BJ (cell line): ENCODE results near the gene RAB38. TPM values are rescaled to one million over a fixed set of nuclear protein-coding genes. Genes with fewer than 3 reads are reported as not detected.
A peak's percentile ranks its signal among the peaks of the same experiment; 100 is the strongest.

Experiments
- CTCF ChIA-PET: fragments of 350-600 bp; formaldehyde crosslinking; extraction: SDS; loops from one replicate; lab custom pipeline; 2021; ENCODE audit warnings: antibody characterized with exemption, inconsistent platforms; lab: Yijun Ruan, JAX
- POLR2A ChIA-PET: fragments of 300-600 bp; sonication (Branson Sonifier 250); formaldehyde crosslinking; extraction: SDS; loops from one replicate; lab custom pipeline; 2021; ENCODE audit warnings: antibody characterized with exemption; lab: Charles Lee
- DNase-seq: peaks from one replicate; pipeline ENCODE4 v3.0.0-alpha.2; 2011; ENCODE audit warnings: low read depth
- H3K27me3 ChIP-seq: 2 replicates; pipeline ENCODE4 v1.6.0; 2011; ENCODE audit warnings: low read length; ENCODE audit not compliant: control insufficient read depth, insufficient read depth
- H3K36me3 ChIP-seq: 2 replicates; pipeline ENCODE4 v1.5.1; 2011; ENCODE audit warnings: low read length; ENCODE audit not compliant: control insufficient read depth, insufficient read depth
- H3K4me3 ChIP-seq: 2 replicates; pipeline ENCODE4 v1.5.1; 2011; ENCODE audit warnings: low read depth, mild to moderate bottlenecking, control low read depth, low read length
- polyA plus RNA-seq: library from polyadenylated mRNA; depleted of rRNA; stranded (reverse); fragments of >200 nt; gene quantifications from 2 replicates; pipeline ENCODE4 v1.2.3, GENCODE V29; 2011
- TF ChIP-seq, protein P1 (sequence below): IDR thresholded peaks from 2 replicates; pipeline ENCODE4 v1.5.1; 2011; ENCODE audit warnings: low read depth, mild to moderate bottlenecking, control low read depth, inconsistent platforms, low read length, moderate library complexity; ENCODE audit not compliant: insufficient read depth

The RAB38 gene
- polyA plus RNA-seq, 1 experiment, result 4.9 TPM

DNA sequence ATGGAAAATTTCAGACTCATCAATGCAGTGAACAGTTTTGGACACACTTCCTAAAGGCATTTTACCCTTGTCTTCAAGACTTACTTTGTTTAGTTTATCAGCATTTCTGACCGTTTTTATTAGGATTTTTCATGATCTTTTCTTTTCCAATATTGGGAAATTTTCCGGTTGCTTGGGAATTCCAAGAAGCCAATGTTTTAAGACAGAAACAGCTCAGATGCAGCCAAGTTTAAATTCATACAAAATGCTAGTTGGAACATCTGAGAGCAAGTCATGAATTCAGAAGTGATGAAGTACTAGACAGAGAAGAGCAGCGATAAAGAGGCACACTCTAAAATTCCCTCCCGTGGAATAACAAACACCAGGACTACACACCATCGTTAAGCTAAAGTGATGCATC lies 68.6 kb downstream of the RAB38 start:
- H3K4me3 ChIP-seq, result no peak overlapping the region
- DNase-seq, result peak; percentile 30

DNA sequence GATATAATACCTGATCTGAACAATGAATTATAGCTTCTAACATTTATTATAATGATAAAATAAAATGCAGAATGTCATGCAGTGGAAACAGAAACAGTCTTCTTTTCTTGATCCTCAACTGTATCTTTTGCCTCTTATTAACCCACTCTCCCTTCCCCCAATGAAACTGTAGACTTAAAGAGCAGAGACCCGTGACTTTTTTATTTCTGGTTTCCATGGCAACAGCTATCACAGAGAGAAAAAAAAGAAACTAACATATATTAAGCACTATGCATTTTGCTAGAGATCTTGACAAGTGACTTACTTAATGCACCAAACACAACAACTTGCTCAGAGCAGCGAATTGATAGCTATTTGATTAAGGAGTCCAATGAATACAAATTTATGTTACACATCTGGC lies 69.3 kb downstream of the RAB38 start:
- TF ChIP-seq, protein P1, sequence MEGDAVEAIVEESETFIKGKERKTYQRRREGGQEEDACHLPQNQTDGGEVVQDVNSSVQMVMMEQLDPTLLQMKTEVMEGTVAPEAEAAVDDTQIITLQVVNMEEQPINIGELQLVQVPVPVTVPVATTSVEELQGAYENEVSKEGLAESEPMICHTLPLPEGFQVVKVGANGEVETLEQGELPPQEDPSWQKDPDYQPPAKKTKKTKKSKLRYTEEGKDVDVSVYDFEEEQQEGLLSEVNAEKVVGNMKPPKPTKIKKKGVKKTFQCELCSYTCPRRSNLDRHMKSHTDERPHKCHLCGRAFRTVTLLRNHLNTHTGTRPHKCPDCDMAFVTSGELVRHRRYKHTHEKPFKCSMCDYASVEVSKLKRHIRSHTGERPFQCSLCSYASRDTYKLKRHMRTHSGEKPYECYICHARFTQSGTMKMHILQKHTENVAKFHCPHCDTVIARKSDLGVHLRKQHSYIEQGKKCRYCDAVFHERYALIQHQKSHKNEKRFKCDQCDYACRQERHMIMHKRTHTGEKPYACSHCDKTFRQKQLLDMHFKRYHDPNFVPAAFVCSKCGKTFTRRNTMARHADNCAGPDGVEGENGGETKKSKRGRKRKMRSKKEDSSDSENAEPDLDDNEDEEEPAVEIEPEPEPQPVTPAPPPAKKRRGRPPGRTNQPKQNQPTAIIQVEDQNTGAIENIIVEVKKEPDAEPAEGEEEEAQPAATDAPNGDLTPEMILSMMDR, result no peak
- DNase-seq, result no peak
- no peaks in the 10 kb centered on the region for H3K27me3 ChIP-seq
- H3K4me3 ChIP-seq, result no peak overlapping the region
- ChIA-PET CTCF (interaction anchor here (1.2 to 1.6 kb wide), 3 partner anchors 125 to 438 kb away, joined by 3 to 6 read pairs (median 4); no protein-coding TSS in a partner anchor), POLR2A (no interaction called here)
- H3K36me3 ChIP-seq, result no peaks in the 10 kb centered on the region

More for the DNA sequence above, 68.6 kb downstream of the RAB38 start:
- POLR2A ChIA-PET, result no interaction called here
- no peaks in the 10 kb centered on the region for H3K36me3 ChIP-seq
- CTCF ChIA-PET, result interaction anchor here (1.2 to 1.6 kb wide), 2 partner anchors 125 to 436 kb away, joined by 3 to 6 read pairs; no protein-coding TSS in a partner anchor
- TF ChIP-seq, protein P1, result no peak
- H3K27me3 ChIP-seq, result no peaks in the 10 kb centered on the region

DNA sequence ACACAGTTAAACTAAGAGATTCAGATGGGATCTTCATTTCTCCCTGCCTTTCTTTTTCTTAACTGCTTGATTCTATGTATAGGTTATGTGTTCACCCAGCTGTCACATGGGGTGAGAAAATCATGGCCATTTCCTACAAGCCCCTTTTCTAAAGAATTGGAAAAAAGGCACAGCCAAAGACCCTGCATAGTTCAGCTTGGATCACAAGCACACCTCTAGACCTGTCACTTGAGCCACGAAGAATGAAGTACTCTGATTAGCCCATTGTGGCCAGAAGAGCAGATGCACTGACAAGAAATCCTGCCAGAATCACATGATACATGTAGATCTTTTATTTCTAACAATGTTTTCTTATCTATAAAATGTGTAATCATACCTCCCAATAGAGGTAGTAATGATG lies 69.7 kb downstream of the RAB38 start:
- CTCF ChIA-PET, result interaction anchor here (1.2 to 1.6 kb wide), 3 partner anchors 126 to 439 kb away, joined by 3 to 6 read pairs (median 4); no protein-coding TSS in a partner anchor
- no peak overlapping the region for H3K4me3 ChIP-seq
- H3K36me3 ChIP-seq, result no peaks in the 10 kb centered on the region
- H3K27me3 ChIP-seq, result no peaks in the 10 kb centered on the region
- TF ChIP-seq, protein P1, result no peak
- no peak for DNase-seq
- POLR2A ChIA-PET, result no interaction called here

DNA sequence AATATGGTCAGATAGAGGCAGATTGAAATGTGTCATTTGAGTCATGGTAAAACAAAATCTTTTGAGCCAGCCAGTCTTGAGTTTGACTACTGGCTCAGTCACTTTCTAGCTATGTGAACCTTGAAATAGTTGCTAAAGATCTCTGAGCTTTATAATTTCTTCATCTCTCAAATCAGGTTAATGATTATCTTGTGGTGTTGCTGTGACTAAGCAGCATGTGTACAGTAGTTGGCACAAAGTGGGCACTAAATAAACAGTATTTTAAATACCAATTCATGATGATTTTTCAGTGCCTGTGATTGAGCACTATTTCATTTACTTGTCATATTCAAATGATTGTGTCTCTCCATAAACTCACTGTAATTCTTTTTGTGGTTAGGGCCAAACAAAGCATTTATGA lies 70.8 kb downstream of the RAB38 start:
- ChIA-PET CTCF (interaction anchor here (0.6 to 1.5 kb wide), 3 partner anchors 26 to 525 kb away, joined by 3 read pairs; no protein-coding TSS in a partner anchor), POLR2A (no interaction called here)
- TF ChIP-seq, protein P1, result no peak
- Histone ChIP-seq H3K36me3 (no peaks in the 10 kb centered on the region), H3K27me3 (no peaks in the 10 kb centered on the region), H3K4me3 (no peak overlapping the region)
- DNase-seq, result no peak

DNA sequence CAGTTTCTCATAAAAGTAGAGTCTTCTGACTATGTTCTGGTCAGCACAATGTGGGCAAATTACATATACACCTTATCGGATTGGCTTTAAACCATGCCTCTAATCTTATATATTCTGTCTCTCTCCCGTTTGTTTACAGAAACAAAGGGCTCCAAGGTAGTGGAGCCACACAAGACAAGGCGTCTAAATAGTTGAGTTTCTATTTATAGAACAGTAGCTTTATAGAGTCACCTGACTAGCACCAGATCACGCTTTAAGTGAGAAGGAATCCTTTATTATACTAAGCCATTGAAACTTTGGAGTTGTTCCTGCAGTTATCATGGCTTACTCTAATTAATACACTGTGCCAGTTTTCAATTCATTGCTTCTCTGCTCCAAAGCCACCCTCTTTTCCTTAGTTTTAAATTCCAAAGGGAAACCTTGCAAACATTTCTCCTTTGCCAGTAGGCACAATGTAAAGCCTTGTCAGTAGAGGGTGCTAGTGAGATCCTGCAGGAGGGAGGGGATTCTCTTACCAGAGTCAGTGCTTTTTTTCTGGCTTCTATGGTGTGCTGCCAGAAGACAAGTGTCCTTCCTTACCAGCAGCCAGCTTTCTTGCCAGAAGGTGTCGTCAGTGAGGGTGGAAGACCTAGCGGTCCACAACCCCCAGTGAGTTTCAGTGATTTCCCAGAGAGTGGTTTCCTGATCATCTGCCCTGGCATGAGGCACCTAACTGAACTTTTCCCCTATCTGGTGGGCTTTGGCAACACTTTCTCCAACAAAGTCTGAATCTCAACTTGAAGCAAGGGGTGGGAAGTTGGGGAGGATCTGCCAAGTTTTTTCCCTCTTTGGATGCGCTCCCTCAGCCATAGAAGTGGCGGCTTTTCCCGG lies 71.7 kb downstream of the RAB38 start:
- ChIA-PET CTCF (interaction anchor here (1.0 to 1.5 kb wide), 2 partner anchors 449 to 525 kb away, joined by 3 read pairs; no protein-coding TSS in a partner anchor), POLR2A (no interaction called here)
- no peak overlapping the region for H3K4me3 ChIP-seq
- H3K27me3 ChIP-seq, result no peaks in the 10 kb centered on the region
- TF ChIP-seq, protein P1, result peak; percentile 61
- DNase-seq, result no peak
- no peaks in the 10 kb centered on the region for H3K36me3 ChIP-seq
